ENCODE data around the gene CD44.

- TF ChIP-seq EZH2 (IDR thresholded peaks at IDR 0.05; ENCODE audit: low read length, missing control alignments) (no peak), CTCF (conservative IDR thresholded peaks at IDR 0.05 in 1 of 2, IDR thresholded peaks at IDR 0.05 in 1 of 2; ENCODE audit: low read depth in 1 of 2, low read length in 2 of 2) (no peak)
Measured at GRCh38 chr11:35160902-35161597, 22.1 kb downstream of the CD44 start.
